TTC549 (cell line): ENCODE results near the gene RUNX2.
"Not testable (repeated sequence)": the region's sequence is repeated elsewhere in the genome, so short reads cannot be mapped to it uniquely, and the experiment has no call there.

Experiments used
- FAIRE-seq: peaks from 2 replicates; lab custom pipeline; 2012; peaks lifted over from hg19 to GRCh38; lab: Jason Lieb, UNC

RUNX2 gene

DNA sequence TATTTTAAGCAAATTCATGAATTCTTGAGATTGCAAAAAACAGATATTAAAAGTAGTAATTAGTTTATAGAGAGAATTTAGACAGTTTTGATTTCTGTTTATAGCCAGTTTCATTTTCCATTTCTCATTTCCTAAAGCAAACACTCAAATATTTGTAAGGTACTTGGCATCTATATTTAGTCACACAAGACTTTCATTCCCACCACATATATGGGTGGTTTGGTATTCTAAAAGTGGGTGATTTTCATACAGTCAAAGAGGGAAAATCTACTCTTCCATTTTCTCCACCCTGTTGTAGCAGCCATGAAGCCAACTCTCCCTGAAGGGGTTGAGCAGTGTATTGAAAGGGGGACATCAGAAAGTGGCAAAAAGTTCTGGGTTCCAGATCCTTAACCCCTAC, 230.7 kb downstream of the RUNX2 start:
- FAIRE-seq = no peak

- FAIRE-seq = not testable (repeated sequence)
These were observed 232.2 kb downstream of the RUNX2 start for GRCh38 chr6:45560321-45560820.

DNA sequence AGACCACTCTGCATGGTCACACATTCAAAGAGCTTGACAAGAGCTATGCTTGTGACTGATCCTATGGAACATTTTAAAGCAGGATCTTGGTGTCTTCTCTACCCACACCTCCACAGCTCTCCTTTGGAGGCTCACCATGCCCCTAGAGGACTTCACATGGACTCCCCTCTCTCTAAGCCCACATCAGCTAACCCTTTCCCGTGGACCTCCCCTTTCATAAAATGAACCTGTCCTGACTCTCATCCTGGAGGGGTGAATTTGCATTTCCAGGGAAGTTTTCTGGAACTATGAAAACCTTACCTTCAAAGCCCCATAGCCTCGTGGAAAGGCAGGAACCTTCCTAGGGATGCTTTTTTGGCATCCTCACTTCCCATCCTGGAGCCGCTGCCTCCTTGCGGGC, 234.0 kb downstream of the RUNX2 start:
- FAIRE-seq = no peak

- FAIRE-seq = no peak
These were observed 234.9 kb downstream of the RUNX2 start for GRCh38 chr6:45563041-45563440.

- FAIRE-seq = no peak
These were observed 235.7 kb downstream of the RUNX2 start for GRCh38 chr6:45563844-45564243.

GRCh38 chr6:45566882-45567281, 238.8 kb downstream of the RUNX2 start:
- FAIRE-seq = no peak

DNA sequence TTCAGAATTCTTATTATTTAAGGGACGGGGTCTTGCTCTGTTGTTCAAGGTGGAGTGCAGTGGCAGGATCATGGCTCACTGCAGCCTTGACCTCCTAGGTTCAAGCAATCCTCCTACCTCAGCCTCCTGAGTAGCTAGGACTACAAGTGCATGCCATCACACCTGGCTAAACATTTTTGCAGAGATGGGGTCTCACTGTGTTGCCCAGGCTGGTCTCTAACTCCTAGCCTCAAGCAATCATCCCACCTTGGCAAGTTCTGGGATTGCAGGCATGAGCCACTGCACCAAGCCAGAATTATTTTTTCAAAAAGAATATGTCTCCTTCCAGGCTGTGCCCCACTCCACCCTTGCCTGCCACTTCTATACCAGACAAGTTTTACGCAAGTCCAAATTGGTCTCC, 239.7 kb downstream of the RUNX2 start:
- no peak for FAIRE-seq

DNA sequence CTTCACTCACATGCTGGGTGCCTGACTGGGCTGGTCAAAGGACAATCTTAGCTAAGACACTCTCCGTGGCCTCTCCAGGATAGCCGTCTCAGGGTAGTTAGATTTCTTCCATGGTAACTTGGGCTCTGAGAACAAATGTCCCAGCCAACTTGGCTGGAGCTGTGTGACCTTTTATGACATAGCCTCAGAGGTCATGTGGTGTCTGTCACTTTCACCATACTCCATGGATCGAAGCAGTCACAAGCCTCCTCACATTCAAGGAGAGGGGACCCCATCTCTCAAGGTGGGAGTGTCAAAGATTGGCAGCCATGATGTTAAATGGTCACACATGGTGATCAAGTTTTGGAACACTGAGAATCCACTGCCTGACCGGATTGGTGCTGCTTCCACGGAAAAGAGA, 240.5 kb downstream of the RUNX2 start:
- no peak for FAIRE-seq

- no peak for FAIRE-seq
These were observed 241.2 kb downstream of the RUNX2 start for GRCh38 chr6:45569210-45569945.

DNA sequence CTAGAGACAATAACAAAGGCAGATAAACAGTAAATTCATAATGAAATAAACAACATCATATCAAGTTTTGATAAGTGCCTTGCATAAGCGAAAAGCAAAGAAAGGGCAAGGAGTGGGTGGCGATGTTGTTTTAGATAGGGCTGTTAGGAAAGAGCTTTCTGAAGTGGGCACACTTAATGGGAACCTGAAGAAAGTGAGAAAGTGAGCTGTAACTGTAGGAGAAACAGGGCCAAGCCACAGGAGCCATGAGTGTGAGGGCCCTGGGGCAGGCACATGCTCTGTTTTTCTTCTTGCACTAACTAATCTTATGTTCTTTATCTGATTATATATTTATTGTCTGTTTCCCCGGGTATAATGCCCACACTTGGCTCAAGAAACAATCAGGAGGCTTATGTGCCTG, 243.0 kb downstream of the RUNX2 start:
- FAIRE-seq = no peak

DNA sequence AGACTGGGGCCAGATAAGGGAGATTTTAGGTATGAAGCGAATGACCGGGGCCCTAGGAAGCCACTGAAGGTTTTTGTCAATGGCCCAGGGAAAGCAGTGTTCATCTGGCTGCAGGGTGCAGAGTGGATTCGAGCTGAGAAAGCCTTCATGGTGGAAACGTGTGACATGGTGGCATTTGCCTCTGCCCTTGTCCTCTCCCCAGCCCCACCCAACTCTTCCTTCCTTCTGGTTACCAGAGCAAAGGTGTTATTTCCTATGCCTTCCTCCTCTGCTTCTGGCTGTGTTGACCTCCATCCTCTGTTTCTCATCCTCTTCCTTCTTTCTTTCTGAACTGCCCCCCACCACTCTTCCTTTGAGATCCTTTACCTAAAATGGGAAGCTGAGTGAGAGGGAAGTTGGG, 244.7 kb downstream of the RUNX2 start:
- no peak for FAIRE-seq

DNA sequence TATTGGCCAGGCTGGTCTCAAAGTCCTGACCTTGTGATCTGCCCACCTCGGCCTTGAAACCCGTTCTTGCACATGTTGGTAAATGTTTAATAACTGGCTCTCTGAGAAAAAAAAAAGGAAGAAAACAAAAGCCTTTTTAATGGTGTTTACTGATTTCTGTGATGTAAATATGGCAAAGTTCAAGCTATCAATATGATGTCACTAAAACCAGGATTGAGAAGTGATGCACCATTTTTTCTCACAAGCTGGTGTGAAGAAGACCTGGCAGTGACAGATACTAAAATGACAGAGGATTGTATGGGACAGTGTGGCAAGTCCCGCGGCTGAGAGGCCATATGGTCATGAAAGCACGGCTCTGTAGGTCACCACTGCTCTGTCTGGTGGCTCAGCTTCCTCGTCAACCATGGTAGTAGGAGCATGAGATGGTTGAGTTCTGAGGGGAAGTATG, 245.9 kb downstream of the RUNX2 start:
- FAIRE-seq = no peak

GRCh38 chr6:45574885-45575284, 246.8 kb downstream of the RUNX2 start:
- no peak for FAIRE-seq

DNA sequence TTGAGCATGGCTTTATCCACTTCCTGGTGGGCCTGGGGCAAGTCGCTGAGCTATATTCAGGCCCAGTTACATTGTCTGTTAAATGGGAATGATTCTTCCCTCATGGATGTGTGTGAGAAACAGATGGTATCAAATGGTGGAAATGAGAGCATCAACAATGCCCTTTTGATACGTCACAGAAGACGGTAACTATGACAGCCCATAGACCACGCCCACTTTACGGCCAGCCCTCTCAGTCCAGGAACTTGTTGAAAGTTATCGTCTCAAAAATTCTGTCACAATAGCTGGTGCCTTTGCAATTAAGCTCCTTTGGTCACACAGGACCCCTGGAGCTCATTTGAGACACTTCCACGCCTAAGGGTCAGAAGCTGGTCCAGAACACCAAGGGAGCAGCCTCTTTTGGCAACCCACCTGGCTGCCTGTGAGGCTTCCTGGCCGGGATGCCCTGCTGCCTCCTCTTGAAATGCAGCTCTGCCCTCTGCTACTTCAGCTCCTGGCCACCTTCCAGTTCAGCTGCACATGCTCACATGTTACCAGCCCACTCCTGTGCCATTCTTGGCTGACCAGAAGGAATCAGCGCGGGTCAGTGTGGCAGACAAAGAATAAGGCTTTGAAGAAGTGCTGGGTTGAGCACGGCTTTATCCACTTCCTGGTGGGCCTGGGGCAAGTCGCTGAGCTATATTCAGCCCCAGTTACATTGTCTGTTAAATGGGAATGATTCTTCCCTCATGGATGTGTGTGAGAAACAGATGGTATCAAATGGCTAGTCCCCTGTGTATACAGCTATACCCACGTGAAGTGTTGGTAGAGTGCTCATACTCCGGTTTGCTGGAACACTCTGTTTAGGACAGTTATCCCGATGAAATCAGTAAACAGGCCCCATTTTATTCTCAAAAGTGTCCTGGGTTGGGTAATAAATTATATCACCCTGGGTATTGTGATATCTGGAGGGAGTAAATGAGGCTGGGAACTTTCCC, 248.8 kb downstream of the RUNX2 start:
- FAIRE-seq = no peak

- FAIRE-seq = no peak
These were observed 249.8 kb downstream of the RUNX2 start for GRCh38 chr6:45577836-45578504.

GRCh38 chr6:45584127-45584526, 256.0 kb downstream of the RUNX2 start:
- no peak for FAIRE-seq

- FAIRE-seq = no peak
These were observed 258.4 kb downstream of the RUNX2 start for GRCh38 chr6:45586216-45587171.

GRCh38 chr6:45587229-45588060, 259.3 kb downstream of the RUNX2 start:
- no peak for FAIRE-seq

- FAIRE-seq = no peak
These were observed 261.2 kb downstream of the RUNX2 start for GRCh38 chr6:45589367-45589766.

GRCh38 chr6:45590226-45590625, 262.1 kb downstream of the RUNX2 start:
- FAIRE-seq = no peak
